Measurements from ENCODE around the gene SMIM22. TPM values are rescaled to one million over a fixed set of nuclear protein-coding genes. Genes with fewer than 3 reads are reported as not detected.

Gene SMIM22
- total RNA-seq, 6 donors from 2014 or later = 5.2 to 71.0 (median 36.6) TPM

- Histone ChIP-seq H3K27me3 (no peaks in the 10 kb centered on the region), H3K36me3 (peaks cover 0 to 44% (median 31%) of the 10 kb centered on the region in 4 donors), H3K27ac (peak within 1 kb of the TSS; percentile 76 to 92 (median 82)), H3K4me1 (peaks cover 15 to 37% (median 26%) of the 10 kb centered on the region in 4 donors), H3K9me3 (no peaks in the 10 kb centered on the region), H3K4me3 (peak within 1 kb of the TSS; percentile 51 to 94 (median 90))
- WGBS, 2 donors = 0 to 1% methylated on average over 3 to 40 of the region's 70 CpGs
- DNase-seq = peak; percentile 95 to 96
- TF ChIP-seq, protein P1, sequence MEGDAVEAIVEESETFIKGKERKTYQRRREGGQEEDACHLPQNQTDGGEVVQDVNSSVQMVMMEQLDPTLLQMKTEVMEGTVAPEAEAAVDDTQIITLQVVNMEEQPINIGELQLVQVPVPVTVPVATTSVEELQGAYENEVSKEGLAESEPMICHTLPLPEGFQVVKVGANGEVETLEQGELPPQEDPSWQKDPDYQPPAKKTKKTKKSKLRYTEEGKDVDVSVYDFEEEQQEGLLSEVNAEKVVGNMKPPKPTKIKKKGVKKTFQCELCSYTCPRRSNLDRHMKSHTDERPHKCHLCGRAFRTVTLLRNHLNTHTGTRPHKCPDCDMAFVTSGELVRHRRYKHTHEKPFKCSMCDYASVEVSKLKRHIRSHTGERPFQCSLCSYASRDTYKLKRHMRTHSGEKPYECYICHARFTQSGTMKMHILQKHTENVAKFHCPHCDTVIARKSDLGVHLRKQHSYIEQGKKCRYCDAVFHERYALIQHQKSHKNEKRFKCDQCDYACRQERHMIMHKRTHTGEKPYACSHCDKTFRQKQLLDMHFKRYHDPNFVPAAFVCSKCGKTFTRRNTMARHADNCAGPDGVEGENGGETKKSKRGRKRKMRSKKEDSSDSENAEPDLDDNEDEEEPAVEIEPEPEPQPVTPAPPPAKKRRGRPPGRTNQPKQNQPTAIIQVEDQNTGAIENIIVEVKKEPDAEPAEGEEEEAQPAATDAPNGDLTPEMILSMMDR (IDR thresholded peaks at IDR 0.05) = no peak
- TF ChIP-seq POLR2AphosphoS5 (IDR thresholded peaks at IDR 0.05) = peak in 1 of 2 donors; percentile 30
- TF ChIP-seq POLR2A (IDR thresholded peaks at IDR 0.05) = peak in 1 of 4 donors; percentile 61
- ATAC-seq (ENCODE audit: low FRiP score in 2 of 2) = peak; percentile 42 to 84
Measured at GRCh38 chr16:4801962-4802658, 6.9 kb downstream of the SMIM22 start, which contains the start of gene ROGDI. ROGDI (minus strand) TSS chr16:4802633; CDS start chr16:4802571, 62 bp downstream.

- H3K4me1 ChIP-seq = peaks cover 15 to 37% (median 26%) of the 10 kb centered on the region in 4 donors
- ATAC-seq (ENCODE audit: low FRiP score in 2 of 2) (peak; percentile 94 to 98), DNase-seq (peak; percentile 93 to 99)
Measured at GRCh38 chr16:4802659-4803287, 7.6 kb downstream of the SMIM22 start.

DNA sequence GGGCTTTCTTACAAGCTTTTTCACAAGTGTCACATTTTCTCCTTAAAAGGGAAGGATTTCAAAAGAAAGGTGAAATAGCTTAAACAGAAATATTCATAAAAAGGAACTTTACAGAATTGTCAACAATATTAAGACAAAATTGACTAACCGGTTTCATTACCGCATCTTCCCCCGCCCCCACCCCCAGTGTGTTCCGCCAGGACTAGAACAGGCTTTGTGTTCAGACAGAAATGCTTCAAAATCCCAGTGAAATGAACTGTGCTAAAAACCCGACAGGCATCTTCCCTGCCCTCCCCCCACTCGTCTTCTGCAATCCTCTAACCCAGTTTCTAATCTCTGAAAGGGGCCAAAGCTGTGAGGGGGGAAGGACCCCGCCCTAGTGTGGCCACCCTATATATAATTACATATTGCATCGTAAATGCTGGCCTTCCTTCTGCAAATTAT is 8.3 kb downstream of the SMIM22 start:
- H3K4me3 ChIP-seq = peak overlapping the region in 3 of 4 donors; percentile 88 to 94 (median 92)
- no peaks in the 10 kb centered on the region for H3K9me3 ChIP-seq
- DNase-seq (no peak), ATAC-seq (ENCODE audit: low FRiP score in 2 of 2) (no peak)
- H3K27me3 ChIP-seq = no peaks in the 10 kb centered on the region
- peaks cover 15 to 37% (median 26%) of the 10 kb centered on the region in 4 donors for H3K4me1 ChIP-seq
- peak overlapping the region in 3 of 4 donors; percentile 71 to 92 (median 80) for H3K27ac ChIP-seq
- WGBS, 2 donors = 42 to 43% methylated on average over 8 of the region's 8 CpGs
- no peak for TF ChIP-seq POLR2AphosphoS5 (IDR thresholded peaks at IDR 0.05)
- TF ChIP-seq, protein P1 (IDR thresholded peaks at IDR 0.05) = no peak
- TF ChIP-seq EP300 (IDR thresholded peaks at IDR 0.05) = no peak
- TF ChIP-seq POLR2A (IDR thresholded peaks at IDR 0.05) = no peak
- H3K36me3 ChIP-seq = peaks cover 0 to 48% (median 35%) of the 10 kb centered on the region in 4 donors

More at GRCh38 chr16:4802659-4803287, 7.6 kb downstream of the SMIM22 start:
- Histone ChIP-seq H3K27me3 (no peaks in the 10 kb centered on the region), H3K36me3 (peaks cover 0 to 44% (median 33%) of the 10 kb centered on the region in 4 donors), H3K9me3 (no peaks in the 10 kb centered on the region), H3K27ac (peak overlapping the region; percentile 71 to 92 (median 82)), H3K4me3 (peak overlapping the region; percentile 51 to 94 (median 90))
- WGBS, 2 donors = 1 to 2% methylated on average over 14 to 19 of the region's 59 CpGs
- TF ChIP-seq, protein P1 (IDR thresholded peaks at IDR 0.05) = peak in 4 of 6 experiments; percentile 18 to 72 (median 67)
- TF ChIP-seq POLR2A (IDR thresholded peaks at IDR 0.05) (peak in 1 of 4 donors; percentile 30), EP300 (IDR thresholded peaks at IDR 0.05) (no peak), POLR2AphosphoS5 (IDR thresholded peaks at IDR 0.05) (no peak)

GRCh38 chr16:4803898-4804762 is 9.0 kb downstream of the SMIM22 start:
- no peaks in the 10 kb centered on the region for H3K9me3 ChIP-seq
- no peak for DNase-seq
- peaks cover 0 to 51% (median 39%) of the 10 kb centered on the region in 4 donors for H3K36me3 ChIP-seq

More at GRCh38 chr16:4803898-4804762, 9.0 kb downstream of the SMIM22 start:
- H3K27me3 ChIP-seq = no peaks in the 10 kb centered on the region
- H3K4me3 ChIP-seq = no peak overlapping the region
- H3K4me1 ChIP-seq = peaks cover 15 to 37% (median 26%) of the 10 kb centered on the region in 4 donors
- ATAC-seq (ENCODE audit: low FRiP score in 2 of 2) = no peak
- peak overlapping the region in 1 of 4 donors; percentile 92 for H3K27ac ChIP-seq
- 83 to 85% methylated on average over 21 to 26 of the region's 26 CpGs for WGBS, 2 donors
- no peak for TF ChIP-seq POLR2AphosphoS5 (IDR thresholded peaks at IDR 0.05)
- no peak for TF ChIP-seq POLR2A (IDR thresholded peaks at IDR 0.05)
- TF ChIP-seq, protein P1 (IDR thresholded peaks at IDR 0.05) = no peak

All from upper lobe of left lung (tissue), 6 donors.